Spleen (tissue), 11 donors: ENCODE data around the gene PDE8B. TPM values are rescaled to one million over a fixed set of nuclear protein-coding genes. Genes with fewer than 3 reads are reported as not detected.

ENCODE experiments used
- DNase-seq: peaks from one replicate; pipeline ENCODE4 v3.0.0-alpha.2; 2020
- H3K27ac ChIP-seq, 8 donors: fragments of 200-600 bp; sonication (generic) in 7 of 8; 1 replicate in 4 of 8; 2 replicates in 4 of 8; pipeline versions ENCODE4 v1.5.0 to v1.8.0; 2016 to 2021; ENCODE audit warnings: inconsistent platforms in 4 of 8, mild to moderate bottlenecking in 4 of 8, moderate library complexity in 1 of 8
- H3K27me3 ChIP-seq, 7 donors: fragments of 200-600 bp; sonication (generic) in 6 of 7; replicated peaks in 1 of 7; 1 replicate in 4 of 7; 2 replicates in 3 of 7; pipeline versions ENCODE4 v1.5.0 to v1.8.0; 2016 to 2021; ENCODE audit warnings: inconsistent platforms in 3 of 7, mild to moderate bottlenecking in 1 of 7
- H3K36me3 ChIP-seq, 6 donors: fragments of 200-600 bp; sonication (generic) in 5 of 6; 1 replicate in 4 of 6; 2 replicates in 2 of 6; pipeline versions ENCODE4 v1.5.0 to v1.8.0; 2016 to 2021; ENCODE audit warnings: inconsistent platforms in 2 of 6
- H3K4me1 ChIP-seq, 6 donors: fragments of 200-600 bp; sonication (generic) in 5 of 6; 1 replicate in 3 of 6; 2 replicates in 3 of 6; pipeline versions ENCODE4 v1.5.0 to v1.8.0; 2016 to 2021; ENCODE audit warnings: inconsistent platforms in 3 of 6
- H3K4me3 ChIP-seq, 8 donors: fragments of 200-600 bp; sonication (generic) in 7 of 8; 1 replicate in 4 of 8; 2 replicates in 4 of 8; pipeline versions ENCODE4 v1.5.0 to v1.8.0; 2016 to 2021; ENCODE audit warnings: inconsistent platforms in 4 of 8, mild to moderate bottlenecking in 4 of 8, moderate library complexity in 2 of 8
- H3K9me3 ChIP-seq, 8 donors: fragments of 200-600 bp; sonication (generic) in 7 of 8; 1 replicate in 4 of 8; 2 replicates in 4 of 8; pipeline versions ENCODE4 v1.5.0 to v1.8.0; 2016 to 2021; ENCODE audit warnings: inconsistent platforms in 4 of 8
- POLR2A ChIP-seq, 3 donors: fragments of 450-650 bp; IDR thresholded peaks; one replicate each; pipeline ENCODE4 v1.5.1; 2017; ENCODE audit warnings: antibody characterized with exemption in 3 of 3, mild to moderate bottlenecking in 1 of 3
- POLR2AphosphoS5 ChIP-seq, 3 donors: sonication (generic); formaldehyde crosslinking; IDR thresholded peaks; one replicate each; pipeline ENCODE4 v1.5.1; 2017; ENCODE audit warnings: antibody characterized with exemption in 3 of 3
- WGBS, 5 donors: extraction: QIAGEN DNeasy Blood & Tissue Kit in 3 of 5; methylation state at CpG; one replicate each; pipeline versions ENCODE4 v1.1.5 to v1.1.7; 2013 to 2018; 5-methylcytosine and 5-hydroxymethylcytosine counted together
- intact Hi-C: fragments of 100-400 bp; cut with DNase I; formaldehyde crosslinking; loops from one replicate; pipeline ENCODE4 v1.15.0; 2023; ENCODE audit warnings: low total_unique reads
- polyA plus RNA-seq, 3 donors: library from polyadenylated mRNA; stranded (reverse); fragments of 200-250 nt; gene quantifications; one replicate each; pipeline ENCODE4 v1.2.1, GENCODE V29; 2013
- total RNA-seq, 7 donors: library from RNA; depleted of rRNA in 3 of 7; stranded (reverse); fragments of >200 nt in 3 of 7; fragmentation: NEBNext Ultra II Directional in 4 of 7; extraction: Animal tissue kit (Norgen Biotek cat#: 25700) in 4 of 7; gene quantifications; one replicate each; pipeline versions ENCODE4 v1.1.0 to v1.2.1, GENCODE V29; 2016 to 2021
- TF ChIP-seq, protein P1 (sequence below), 11 experiments: fragments of 200-600 bp in 7 of 11; fragments of 450-650 bp in 4 of 11; sonication (generic) in 4 of 11; IDR thresholded peaks in 8 of 11; conservative IDR thresholded peaks in 3 of 11; 1 replicate in 7 of 11; 2 replicates in 4 of 11; pipeline versions ENCODE4 v1.4.0 to v1.8.0; 2016 to 2021; ENCODE audit warnings: antibody characterized with exemption in 11 of 11, inconsistent platforms in 4 of 11, mild to moderate bottlenecking in 1 of 11
- donor health status: healthy with polysubstance abuse.
- donor health status: DM: no; HTN: no; CAD: no; lungs with moderate emphysema.
- donor health status: DM: no; HTN: no; CAD: no.
- donor health status: Bipolar disorder and iron deficiency.
- donor health status: healthy.
- donor health status: DM: no; HTN: no; CAD: no.
- donor health status: DM: yes; HTN: yes; CAD: no.

Gene PDE8B
- total and polyA plus RNA-seq, 10 donors, result 0.18 to 1.9 (median 0.85) TPM

GRCh38 chr5:77176429-77176828, 34.1 kb upstream of the PDE8B start:
- no peaks in the 10 kb centered on the region for H3K36me3 ChIP-seq
- peaks cover 3 to 43% (median 23%) of the 10 kb centered on the region in 7 donors for H3K27me3 ChIP-seq
- no peak for TF ChIP-seq POLR2AphosphoS5 (IDR thresholded peaks at IDR 0.05)
- H3K27ac ChIP-seq, result no peak overlapping the region
- H3K9me3 ChIP-seq, result no peaks in the 10 kb centered on the region
- intact Hi-C loops, result no loop called here
- peaks cover 4 to 16% (median 12%) of the 10 kb centered on the region in 6 donors for H3K4me1 ChIP-seq
- no peak for DNase-seq
- no peak overlapping the region for H3K4me3 ChIP-seq
- WGBS, 5 donors, result 87 to 92% (median 90%) methylated on average over 5 of the region's 5 CpGs

DNA sequence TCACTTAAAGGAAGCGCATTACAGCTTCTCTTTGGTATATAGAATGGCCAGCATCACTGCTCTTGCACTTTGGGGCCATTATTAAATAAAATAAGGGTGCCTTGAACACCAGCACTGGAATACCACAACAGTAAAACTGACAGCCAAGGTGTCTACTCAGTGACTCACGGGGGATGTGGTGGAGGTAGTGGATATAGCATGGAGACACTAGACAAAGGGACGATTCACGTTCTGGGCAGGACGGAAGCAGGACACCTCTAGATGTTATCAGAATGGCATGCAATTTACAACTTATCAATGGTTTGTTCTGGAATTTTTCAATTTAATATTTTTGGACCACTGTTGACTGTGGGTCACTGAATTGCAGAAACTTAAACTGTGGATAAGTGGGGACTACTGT, 32.9 kb upstream of the PDE8B start:
- 89 to 97% (median 91%) methylated on average over 5 of the region's 5 CpGs for WGBS, 5 donors
- peaks cover 3 to 55% (median 33%) of the 10 kb centered on the region in 7 donors for H3K27me3 ChIP-seq

DNA sequence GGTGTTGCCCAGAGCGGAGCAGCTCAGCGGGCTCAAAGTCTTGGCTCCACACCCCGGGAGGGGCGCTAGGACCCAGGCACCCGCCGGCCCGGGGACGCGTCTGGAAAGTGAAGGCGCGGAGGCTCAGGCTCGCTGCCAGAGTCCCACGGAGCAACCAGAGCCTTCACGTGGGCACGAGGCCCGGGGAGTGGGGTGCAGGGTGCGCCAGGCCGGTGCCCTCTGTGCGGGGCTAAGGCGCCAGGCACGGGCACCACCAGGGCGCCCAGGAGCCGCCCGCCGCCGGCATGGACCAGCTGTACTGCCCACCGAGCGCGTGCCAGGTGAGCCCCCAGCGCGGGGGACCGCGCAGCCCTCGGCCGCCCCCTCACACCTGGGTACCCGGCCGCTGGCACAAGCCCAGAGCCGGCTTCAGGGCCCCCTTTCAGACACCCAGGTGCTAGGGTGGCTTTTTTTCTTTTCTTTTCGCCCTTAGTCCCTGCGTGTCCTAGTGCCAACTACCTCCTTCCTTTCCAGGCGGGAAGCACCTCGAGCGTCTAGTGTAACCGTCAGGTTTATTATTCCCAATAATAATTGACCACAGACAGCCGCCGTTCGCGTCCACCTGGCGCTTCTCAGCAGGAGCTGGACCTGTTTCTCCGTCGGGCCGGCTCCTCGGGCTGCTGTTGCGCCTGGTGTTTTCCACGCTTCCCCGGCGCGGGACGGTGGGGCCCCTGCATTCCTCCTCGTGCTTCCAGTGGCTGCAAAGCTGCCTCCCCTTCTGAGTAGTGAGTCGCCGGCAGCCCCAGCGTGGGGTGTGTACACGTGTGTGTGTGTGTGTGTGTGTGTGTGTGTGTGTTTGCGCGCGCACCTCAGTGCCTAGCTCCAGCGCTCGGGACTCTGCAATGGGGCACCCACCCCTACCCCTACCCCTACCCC, 30.1 kb upstream of the PDE8B start:
- 2 to 7% (median 4%) methylated on average over 42 to 69 of the region's 69 CpGs for WGBS, 5 donors
- H3K27ac ChIP-seq, result no peak overlapping the region
- intact Hi-C loops, result no loop called here
- DNase-seq, result no peak
- H3K4me1 ChIP-seq, result peaks cover 4 to 18% (median 12%) of the 10 kb centered on the region in 6 donors
- H3K4me3 ChIP-seq, result peak overlapping the region; percentile 18 to 61 (median 30)
- peaks cover 0 to 7% (median 0%) of the 10 kb centered on the region in 8 donors for H3K9me3 ChIP-seq
- H3K27me3 ChIP-seq, result peaks cover 3 to 74% (median 33%) of the 10 kb centered on the region in 7 donors
- TF ChIP-seq, protein P1, sequence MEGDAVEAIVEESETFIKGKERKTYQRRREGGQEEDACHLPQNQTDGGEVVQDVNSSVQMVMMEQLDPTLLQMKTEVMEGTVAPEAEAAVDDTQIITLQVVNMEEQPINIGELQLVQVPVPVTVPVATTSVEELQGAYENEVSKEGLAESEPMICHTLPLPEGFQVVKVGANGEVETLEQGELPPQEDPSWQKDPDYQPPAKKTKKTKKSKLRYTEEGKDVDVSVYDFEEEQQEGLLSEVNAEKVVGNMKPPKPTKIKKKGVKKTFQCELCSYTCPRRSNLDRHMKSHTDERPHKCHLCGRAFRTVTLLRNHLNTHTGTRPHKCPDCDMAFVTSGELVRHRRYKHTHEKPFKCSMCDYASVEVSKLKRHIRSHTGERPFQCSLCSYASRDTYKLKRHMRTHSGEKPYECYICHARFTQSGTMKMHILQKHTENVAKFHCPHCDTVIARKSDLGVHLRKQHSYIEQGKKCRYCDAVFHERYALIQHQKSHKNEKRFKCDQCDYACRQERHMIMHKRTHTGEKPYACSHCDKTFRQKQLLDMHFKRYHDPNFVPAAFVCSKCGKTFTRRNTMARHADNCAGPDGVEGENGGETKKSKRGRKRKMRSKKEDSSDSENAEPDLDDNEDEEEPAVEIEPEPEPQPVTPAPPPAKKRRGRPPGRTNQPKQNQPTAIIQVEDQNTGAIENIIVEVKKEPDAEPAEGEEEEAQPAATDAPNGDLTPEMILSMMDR (IDR thresholded peaks at IDR 0.05 in 8 of 11, conservative IDR thresholded peaks at IDR 0.05 in 3 of 11), result no peak
- no peak for TF ChIP-seq POLR2AphosphoS5 (IDR thresholded peaks at IDR 0.05)
- no peak for TF ChIP-seq POLR2A (IDR thresholded peaks at IDR 0.05)
- no peaks in the 10 kb centered on the region for H3K36me3 ChIP-seq

More for the DNA sequence above, 32.9 kb upstream of the PDE8B start:
- H3K4me3 ChIP-seq, result no peak overlapping the region
- intact Hi-C loops, result no loop called here
- no peaks in the 10 kb centered on the region for H3K9me3 ChIP-seq
- no peak overlapping the region for H3K27ac ChIP-seq
- H3K36me3 ChIP-seq, result no peaks in the 10 kb centered on the region
- DNase-seq, result no peak
- peaks cover 4 to 18% (median 12%) of the 10 kb centered on the region in 6 donors for H3K4me1 ChIP-seq
- TF ChIP-seq, protein P1 (IDR thresholded peaks at IDR 0.05 in 8 of 11, conservative IDR thresholded peaks at IDR 0.05 in 3 of 11), result no peak
- TF ChIP-seq POLR2AphosphoS5 (IDR thresholded peaks at IDR 0.05) (no peak), POLR2A (IDR thresholded peaks at IDR 0.05) (no peak)

DNA sequence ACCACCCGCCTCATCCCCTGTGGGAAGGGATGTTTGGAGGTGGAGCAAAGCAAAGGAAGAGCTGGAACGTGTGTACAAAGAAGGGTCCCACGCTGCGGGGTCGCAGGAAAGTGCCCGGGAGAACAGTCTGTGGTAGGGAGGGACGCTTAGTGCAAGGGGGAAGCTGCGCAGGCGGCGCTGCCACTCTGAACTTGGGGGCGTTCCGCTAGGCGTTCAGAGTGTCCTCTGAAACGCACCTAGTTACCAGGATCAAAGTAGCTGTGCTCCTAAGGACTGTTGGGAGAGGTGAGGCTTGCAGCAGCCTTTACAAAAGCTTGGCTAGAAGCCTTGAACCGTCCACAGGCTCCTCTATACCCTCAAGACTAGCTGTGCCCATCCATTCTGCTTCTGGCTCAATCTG, 29.3 kb upstream of the PDE8B start:
- Histone ChIP-seq H3K27ac (no peak overlapping the region), H3K9me3 (peaks cover 0 to 7% (median 0%) of the 10 kb centered on the region in 8 donors), H3K27me3 (peaks cover 3 to 74% (median 33%) of the 10 kb centered on the region in 7 donors), H3K4me1 (peaks cover 4 to 18% (median 12%) of the 10 kb centered on the region in 6 donors), H3K4me3 (peak overlapping the region in 2 of 8 donors; percentile 45 to 61), H3K36me3 (no peaks in the 10 kb centered on the region)
- WGBS, 5 donors, result 6 to 15% (median 12%) methylated on average over 6 to 15 of the region's 15 CpGs
- TF ChIP-seq, protein P1 (IDR thresholded peaks at IDR 0.05 in 8 of 11, conservative IDR thresholded peaks at IDR 0.05 in 3 of 11), result no peak
- TF ChIP-seq POLR2AphosphoS5 (IDR thresholded peaks at IDR 0.05) (no peak), POLR2A (IDR thresholded peaks at IDR 0.05) (no peak)
- intact Hi-C loops, result no loop called here
- DNase-seq, result no peak
